ENCODE measurements around the gene TLR10.

GRCh38 chr4:38774181-38774955 is 8.4 kb downstream of the TLR10 start:
- TF ChIP-seq CTCF (IDR thresholded peaks at IDR 0.05) = no peak
- TF ChIP-seq EP300 (IDR thresholded peaks at IDR 0.05) = no peak
- TF ChIP-seq POLR2A (IDR thresholded peaks at IDR 0.05) = no peak
- TF ChIP-seq POLR2AphosphoS5 (IDR thresholded peaks at IDR 0.05) = no peak
